Type B pancreatic cell (in vitro differentiated cells): Measurements from ENCODE around the gene PPFIA1. TPM values are rescaled to one million over a fixed set of nuclear protein-coding genes. Genes with fewer than 3 reads are reported as not detected.

Experiments
- DNase-seq: peaks from one replicate; pipeline ENCODE4 v3.0.0; 2021; ENCODE audit warnings: mixed read lengths; ENCODE audit not compliant: unreplicated experiment; ENCODE audit errors: extremely low spot score
- H3K27ac Mint-ChIP-seq: 2 replicates; pipeline ENCODE4 v1.8.0; 2021; ENCODE audit warnings: mild to moderate bottlenecking, mixed read lengths
- H3K27me3 Mint-ChIP-seq: 2 replicates; pipeline ENCODE4 v1.8.0; 2021; ENCODE audit warnings: mixed read lengths
- H3K36me3 Mint-ChIP-seq: 2 replicates; pipeline ENCODE4 v1.8.0; 2021; ENCODE audit warnings: mixed read lengths
- H3K4me1 Mint-ChIP-seq: one replicate; pipeline ENCODE4 v1.8.0; 2021; ENCODE audit warnings: mixed read lengths; ENCODE audit not compliant: unreplicated experiment
- H3K4me3 Mint-ChIP-seq: 2 replicates; pipeline ENCODE4 v1.8.0; 2021; ENCODE audit warnings: mild to moderate bottlenecking, mixed read lengths
- H3K9me3 Mint-ChIP-seq: 2 replicates; pipeline ENCODE4 v1.8.0; 2021; ENCODE audit warnings: mixed read lengths
- total RNA-seq: library from RNA; stranded (reverse); gene quantifications from 2 replicates; pipeline ENCODE4 v1.2.1, GENCODE V29; 2021; ENCODE audit warnings: low replicate concordance
- TF ChIP-seq, protein P1 (sequence below): fragments of 200-600 bp; sonication (generic); conservative IDR thresholded peaks from 2 replicates; pipeline ENCODE4 v1.5.0; 2021; ENCODE audit warnings: antibody characterized with exemption, mild to moderate bottlenecking

PPFIA1 gene
- total RNA-seq, 1 donor from 2014 or later: 57.0 TPM

DNA sequence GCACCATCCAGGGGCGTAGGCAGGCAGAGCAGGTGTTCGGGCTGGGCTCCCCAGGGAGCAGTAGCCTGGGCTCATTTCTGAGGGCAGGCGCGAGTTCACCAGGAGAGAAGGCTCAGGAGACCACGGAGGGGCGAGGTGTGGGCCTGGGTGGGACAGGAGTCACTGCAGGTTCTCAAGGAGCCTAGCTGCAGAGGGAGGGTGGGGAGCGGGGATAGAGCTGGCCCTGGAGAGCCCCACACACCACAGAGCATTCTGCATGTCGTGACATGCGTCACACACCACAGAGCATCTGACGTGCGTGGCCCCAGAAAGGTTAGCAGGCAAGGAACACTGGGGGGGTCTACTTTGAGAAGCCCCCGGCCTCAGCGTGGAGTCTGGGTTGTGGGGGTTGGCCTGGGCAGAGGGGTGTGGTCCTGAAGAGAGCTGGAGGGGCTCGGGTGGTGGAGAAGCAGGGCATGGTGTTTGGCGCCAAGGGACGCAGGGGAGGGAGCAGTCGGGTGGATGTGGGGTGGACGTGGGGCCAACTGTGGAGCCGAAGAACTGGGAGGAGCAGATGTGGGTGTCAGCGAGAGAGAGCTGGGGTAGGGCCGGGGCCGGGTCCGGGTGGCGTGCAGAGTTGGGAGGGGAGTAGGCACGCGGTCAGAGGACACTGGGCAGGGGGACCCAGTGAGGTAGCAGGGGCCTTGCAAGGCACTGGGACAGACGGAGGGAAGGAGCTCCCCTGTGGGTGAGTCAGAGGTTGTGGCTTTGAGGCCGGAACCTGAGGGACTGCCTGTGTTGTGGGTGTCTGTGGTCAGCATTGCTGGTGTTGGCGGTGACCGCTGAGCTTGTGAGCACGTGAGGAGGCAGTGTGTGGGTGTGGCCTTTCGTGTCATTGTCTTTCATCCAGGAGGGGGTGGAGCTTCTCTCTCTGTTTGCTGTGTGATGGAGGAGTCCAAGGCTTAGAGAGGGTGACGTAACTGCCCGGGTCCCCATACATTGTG lies 153.3 kb downstream of the PPFIA1 start:
- no peak for DNase-seq
- Mint-ChIP-seq H3K9me3 (no peaks in the 10 kb centered on the region), H3K4me3 (no peak overlapping the region), H3K36me3 (peaks cover 25% of the 10 kb centered on the region), H3K4me1 (no peaks in the 10 kb centered on the region), H3K27ac (no peak overlapping the region), H3K27me3 (no peaks in the 10 kb centered on the region)
- TF ChIP-seq, protein P1, sequence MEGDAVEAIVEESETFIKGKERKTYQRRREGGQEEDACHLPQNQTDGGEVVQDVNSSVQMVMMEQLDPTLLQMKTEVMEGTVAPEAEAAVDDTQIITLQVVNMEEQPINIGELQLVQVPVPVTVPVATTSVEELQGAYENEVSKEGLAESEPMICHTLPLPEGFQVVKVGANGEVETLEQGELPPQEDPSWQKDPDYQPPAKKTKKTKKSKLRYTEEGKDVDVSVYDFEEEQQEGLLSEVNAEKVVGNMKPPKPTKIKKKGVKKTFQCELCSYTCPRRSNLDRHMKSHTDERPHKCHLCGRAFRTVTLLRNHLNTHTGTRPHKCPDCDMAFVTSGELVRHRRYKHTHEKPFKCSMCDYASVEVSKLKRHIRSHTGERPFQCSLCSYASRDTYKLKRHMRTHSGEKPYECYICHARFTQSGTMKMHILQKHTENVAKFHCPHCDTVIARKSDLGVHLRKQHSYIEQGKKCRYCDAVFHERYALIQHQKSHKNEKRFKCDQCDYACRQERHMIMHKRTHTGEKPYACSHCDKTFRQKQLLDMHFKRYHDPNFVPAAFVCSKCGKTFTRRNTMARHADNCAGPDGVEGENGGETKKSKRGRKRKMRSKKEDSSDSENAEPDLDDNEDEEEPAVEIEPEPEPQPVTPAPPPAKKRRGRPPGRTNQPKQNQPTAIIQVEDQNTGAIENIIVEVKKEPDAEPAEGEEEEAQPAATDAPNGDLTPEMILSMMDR: no peak

DNA sequence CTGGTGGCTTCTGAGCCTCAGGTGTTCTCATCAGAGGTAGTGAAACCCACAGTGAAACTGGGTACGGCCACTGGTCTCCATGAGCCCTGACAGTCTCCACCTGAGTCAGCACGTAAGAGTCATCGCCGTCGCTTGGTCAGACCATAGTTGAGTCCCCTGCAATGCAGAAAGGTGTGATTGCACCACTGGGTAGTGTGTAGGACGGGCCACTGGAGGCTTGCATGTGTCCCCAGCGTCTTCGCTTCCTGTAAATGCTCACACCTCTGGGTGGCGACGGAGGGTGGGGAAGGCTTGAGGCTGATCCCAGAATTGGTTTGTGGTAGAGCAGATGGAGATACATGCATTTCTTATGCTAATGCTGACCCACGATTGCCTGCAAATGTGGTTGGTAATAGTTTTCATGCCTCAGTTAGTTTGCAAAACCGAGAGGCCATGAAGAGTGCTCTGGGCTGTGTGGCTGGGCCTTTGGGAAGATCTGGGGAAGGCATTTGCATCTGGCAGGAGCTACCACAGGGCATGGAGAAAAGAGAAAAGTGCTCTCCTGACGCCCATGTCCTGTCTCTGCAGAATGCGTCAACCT lies 154.4 kb downstream of the PPFIA1 start:
- Mint-ChIP-seq H3K4me1 (no peaks in the 10 kb centered on the region), H3K27ac (no peak overlapping the region), H3K27me3 (no peaks in the 10 kb centered on the region), H3K4me3 (no peak overlapping the region), H3K36me3 (peaks cover 24% of the 10 kb centered on the region), H3K9me3 (no peaks in the 10 kb centered on the region)
- TF ChIP-seq, protein P1: no peak
- no peak for DNase-seq

DNA sequence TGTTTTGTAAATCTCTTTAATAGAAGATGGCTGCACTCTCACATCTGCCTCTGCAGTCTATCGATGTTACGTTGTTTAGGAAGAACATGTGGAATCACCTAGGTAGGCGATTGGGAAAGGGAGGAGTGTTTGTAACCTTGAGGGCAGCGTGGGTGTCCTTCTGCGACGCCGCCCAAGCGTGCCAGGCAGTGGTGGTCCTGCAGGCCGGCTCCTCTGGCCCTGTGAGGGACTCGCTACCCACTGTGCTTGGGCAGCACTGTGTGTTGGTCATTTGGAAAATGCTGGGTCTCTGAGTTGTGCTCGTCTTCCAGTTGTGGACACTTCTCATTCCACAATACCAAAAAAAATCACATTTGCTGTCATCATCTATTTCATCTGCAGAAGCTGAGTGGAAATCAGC lies 156.9 kb downstream of the PPFIA1 start:
- Mint-ChIP-seq H3K36me3 (peaks cover 10% of the 10 kb centered on the region), H3K9me3 (no peaks in the 10 kb centered on the region), H3K27ac (no peak overlapping the region), H3K4me1 (no peaks in the 10 kb centered on the region), H3K27me3 (no peaks in the 10 kb centered on the region), H3K4me3 (no peak overlapping the region)
- TF ChIP-seq, protein P1: no peak
- no peak for DNase-seq

DNA sequence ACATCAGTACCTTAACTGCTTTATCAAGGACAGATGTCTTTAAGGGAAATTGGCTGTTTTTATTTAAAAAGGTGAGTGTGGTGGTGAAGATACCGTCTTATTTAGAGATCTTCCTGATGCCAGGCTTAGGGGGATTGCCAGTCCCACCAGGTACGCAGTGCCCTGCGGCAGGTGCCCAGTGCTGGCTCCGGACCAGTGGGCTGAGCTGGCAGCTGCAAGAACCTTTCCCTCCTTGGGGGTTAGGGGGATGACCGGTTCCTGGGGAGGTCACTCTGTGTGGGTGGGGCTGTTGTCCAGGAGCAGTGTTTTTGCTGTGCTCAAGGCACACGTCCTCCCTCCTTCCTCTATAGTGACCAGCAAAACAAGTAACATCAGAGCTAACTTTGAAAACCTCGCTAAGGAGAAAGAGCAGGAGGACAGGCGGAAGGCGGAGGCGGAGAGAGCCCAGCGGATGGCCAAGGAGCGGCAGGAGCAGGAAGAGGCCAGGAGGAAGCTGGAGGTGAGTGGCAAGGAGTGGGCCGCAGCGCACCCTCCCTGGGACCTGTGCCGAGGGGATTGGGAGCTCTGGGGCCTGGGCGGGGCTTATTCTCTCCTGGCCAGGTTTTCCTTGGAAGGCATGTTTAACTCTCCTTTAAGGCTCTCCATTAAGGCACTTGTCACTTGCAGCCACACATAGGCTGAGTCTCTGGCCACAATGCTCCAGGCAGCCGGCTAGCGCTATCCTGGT lies 158.4 kb downstream of the PPFIA1 start:
- DNase-seq: no peak
- H3K27me3 Mint-ChIP-seq: no peaks in the 10 kb centered on the region
- TF ChIP-seq, protein P1: no peak
- no peaks in the 10 kb centered on the region for H3K4me1 Mint-ChIP-seq
- H3K9me3 Mint-ChIP-seq: no peaks in the 10 kb centered on the region
- no peak overlapping the region for H3K4me3 Mint-ChIP-seq
- no peak overlapping the region for H3K27ac Mint-ChIP-seq
- peaks cover 13% of the 10 kb centered on the region for H3K36me3 Mint-ChIP-seq

DNA sequence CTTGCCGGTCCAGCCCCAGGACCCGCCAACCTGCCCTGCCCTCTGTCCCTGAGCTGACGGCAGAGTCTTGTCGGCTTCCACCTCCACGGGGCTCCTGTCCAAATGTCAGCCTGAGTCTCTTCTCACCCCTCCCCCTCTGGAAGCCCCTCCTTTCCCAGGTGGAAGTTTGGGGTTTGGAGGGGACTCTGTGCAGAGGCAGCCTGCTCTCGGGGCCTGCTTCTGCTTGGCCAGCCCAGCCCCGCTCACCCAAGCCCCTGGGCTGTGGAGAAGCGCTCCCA lies 158.9 kb downstream of the PPFIA1 start:
- H3K27me3 Mint-ChIP-seq: no peaks in the 10 kb centered on the region
- H3K4me1 Mint-ChIP-seq: no peaks in the 10 kb centered on the region

More for the DNA sequence above, 158.9 kb downstream of the PPFIA1 start:
- TF ChIP-seq, protein P1: no peak
- Mint-ChIP-seq H3K36me3 (peaks cover 12% of the 10 kb centered on the region), H3K27ac (no peak overlapping the region), H3K9me3 (no peaks in the 10 kb centered on the region), H3K4me3 (no peak overlapping the region)
- DNase-seq: no peak
